Subcutaneous adipose tissue (tissue), 4 donors: ENCODE results near the gene LCE3E. TPM values are rescaled to one million over a fixed set of nuclear protein-coding genes. Genes with fewer than 3 reads are reported as not detected.

ENCODE experiments used
- total RNA-seq, 4 donors: library from RNA; depleted of rRNA; stranded (reverse); fragments of >200 nt; gene quantifications; one replicate each; pipeline ENCODE4 v1.1.0, GENCODE V29; 2016
- TF ChIP-seq, protein P1 (sequence below): fragments of 450-650 bp; IDR thresholded peaks from one replicate; pipeline ENCODE4 v1.5.1; 2016; ENCODE audit warnings: low read depth, mild to moderate bottlenecking, control low read depth, antibody characterized with exemption, moderate library complexity

LCE3E gene, protein sequence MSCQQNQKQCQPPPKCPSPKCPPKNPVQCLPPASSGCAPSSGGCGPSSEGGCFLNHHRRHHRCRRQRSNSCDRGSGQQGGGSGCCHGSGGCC
- not detected for total RNA-seq

GRCh38 chr1:152566681-152567080 is at the start of gene LCE3E:
LCE3E (minus strand) TSS chr1:152566780; CDS start chr1:152566208, 572 bp downstream.
- TF ChIP-seq, protein P1, sequence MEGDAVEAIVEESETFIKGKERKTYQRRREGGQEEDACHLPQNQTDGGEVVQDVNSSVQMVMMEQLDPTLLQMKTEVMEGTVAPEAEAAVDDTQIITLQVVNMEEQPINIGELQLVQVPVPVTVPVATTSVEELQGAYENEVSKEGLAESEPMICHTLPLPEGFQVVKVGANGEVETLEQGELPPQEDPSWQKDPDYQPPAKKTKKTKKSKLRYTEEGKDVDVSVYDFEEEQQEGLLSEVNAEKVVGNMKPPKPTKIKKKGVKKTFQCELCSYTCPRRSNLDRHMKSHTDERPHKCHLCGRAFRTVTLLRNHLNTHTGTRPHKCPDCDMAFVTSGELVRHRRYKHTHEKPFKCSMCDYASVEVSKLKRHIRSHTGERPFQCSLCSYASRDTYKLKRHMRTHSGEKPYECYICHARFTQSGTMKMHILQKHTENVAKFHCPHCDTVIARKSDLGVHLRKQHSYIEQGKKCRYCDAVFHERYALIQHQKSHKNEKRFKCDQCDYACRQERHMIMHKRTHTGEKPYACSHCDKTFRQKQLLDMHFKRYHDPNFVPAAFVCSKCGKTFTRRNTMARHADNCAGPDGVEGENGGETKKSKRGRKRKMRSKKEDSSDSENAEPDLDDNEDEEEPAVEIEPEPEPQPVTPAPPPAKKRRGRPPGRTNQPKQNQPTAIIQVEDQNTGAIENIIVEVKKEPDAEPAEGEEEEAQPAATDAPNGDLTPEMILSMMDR = no peak

DNA sequence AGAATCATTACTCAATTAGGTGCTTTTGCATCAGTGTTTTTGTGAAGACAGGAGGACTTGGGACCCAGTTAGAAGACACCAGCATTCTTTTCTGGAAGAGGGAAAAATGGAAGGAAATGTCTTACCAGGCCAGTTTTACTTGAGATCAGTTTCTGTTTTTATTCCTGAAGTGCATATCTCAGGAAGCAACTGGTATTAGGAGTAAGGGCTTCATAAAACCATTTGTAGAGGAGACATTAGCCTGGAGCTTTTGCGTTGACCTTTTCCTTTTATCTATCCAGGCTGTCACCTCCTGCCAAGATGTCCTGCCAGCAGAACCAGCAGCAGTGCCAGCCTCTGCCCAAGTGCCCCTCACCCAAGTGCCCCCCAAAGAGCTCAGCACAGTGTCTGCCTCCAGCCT is 46.9 kb upstream of the LCE3E start, which contains the start of gene LCE3B:
LCE3B (plus strand) TSS at position 301 of the 400 bp plus-strand sequence; CDS start at position 301, 0 bp downstream.
- TF ChIP-seq, protein P1 = no peak

DNA sequence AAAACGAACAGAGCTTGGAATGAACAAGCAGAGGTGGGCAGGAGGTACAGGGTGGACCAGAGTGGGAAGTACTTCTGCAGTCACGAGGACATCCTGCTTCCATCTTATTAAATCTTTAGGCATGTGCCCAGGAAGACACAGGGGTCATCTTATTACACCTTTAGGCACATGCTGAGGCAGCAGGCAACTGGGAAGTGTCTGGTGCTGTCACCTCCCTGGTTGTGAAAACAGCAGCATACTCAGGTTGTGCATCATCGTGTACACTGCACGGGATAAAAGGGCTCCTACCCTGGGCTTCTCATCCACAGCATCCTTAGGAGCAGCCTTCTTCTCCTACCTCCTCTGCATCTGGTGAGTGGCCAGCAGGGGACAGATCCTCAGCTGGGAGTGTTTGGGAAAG is 33.4 kb upstream of the LCE3E start, which contains the start of gene LCE3C:
LCE3C (plus strand) TSS at position 301 of the 400 bp plus-strand sequence. CDS start 498 bp downstream, outside the sequence.
- TF ChIP-seq, protein P1 = no peak

DNA sequence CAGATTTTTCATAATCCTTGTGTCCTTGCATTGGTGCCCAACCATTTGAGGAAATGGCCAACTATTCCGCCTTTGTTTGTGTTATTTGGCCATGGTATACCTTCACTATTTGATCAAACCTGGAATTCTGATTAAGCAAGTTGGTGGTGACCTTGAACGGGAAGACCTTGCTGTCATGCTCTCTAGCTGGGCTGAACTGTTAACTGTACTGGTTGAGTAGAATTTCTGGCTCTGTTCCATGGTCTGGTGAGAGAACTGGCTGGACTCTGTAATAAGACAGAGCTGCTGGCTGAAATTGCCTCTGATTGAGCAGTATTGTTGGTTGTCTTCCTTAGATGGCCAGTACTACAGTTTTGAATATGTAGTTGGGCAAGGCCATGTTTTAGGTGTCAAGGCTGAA is 30.4 kb upstream of the LCE3E start:
- TF ChIP-seq, protein P1 = no peak

- TF ChIP-seq, protein P1 = no peak
Measured at GRCh38 chr1:152585586-152585985, 19.0 kb upstream of the LCE3E start.

GRCh38 chr1:152582647-152583046 is 16.1 kb upstream of the LCE3E start:
- TF ChIP-seq, protein P1 = no peak

DNA sequence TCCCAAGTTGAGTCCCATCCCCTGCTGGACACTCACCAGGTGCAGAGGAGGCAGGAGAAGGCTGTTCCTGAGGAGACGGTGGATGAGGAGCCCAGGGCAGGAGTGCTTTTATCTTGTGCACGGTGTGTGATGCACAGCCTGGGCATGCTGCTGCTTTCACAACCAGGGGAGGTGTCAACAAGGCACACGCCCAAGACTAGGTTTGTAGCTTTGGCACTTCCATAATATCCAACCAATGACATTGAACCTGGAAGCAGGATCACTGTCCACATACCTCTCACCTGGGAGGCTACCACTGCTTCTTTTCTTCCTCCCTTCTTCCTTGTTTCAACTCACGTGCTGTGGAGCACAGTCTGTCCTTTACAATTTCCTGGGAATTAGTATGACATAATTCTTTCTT is 13.9 kb upstream of the LCE3E start, which contains the start of gene LCE3D:
LCE3D (minus strand) TSS at position 84 of the 400 bp plus-strand sequence. CDS start 580 bp downstream, outside the sequence.
- TF ChIP-seq, protein P1 = no peak
